ENCODE results near the gene TM9SF3.

DNA sequence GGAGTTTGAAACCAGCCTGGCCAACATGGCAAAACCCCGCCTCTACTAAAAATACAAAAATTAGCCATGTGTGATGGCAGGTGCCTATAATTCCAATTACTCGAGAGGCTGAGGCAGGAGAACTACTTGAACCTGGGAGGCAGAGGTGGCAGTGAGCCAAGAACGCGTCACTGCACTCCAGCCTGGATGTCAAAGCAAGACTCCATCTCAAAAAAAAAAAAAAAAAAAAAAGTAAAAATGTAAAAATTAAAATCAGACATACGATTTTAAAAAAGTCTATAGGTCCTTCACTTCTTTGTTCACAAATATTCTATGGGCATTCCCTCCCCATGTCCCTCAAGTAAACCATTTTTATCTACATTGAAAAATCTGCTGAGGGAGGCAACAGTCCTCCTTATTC is 38.2 kb downstream of the TM9SF3 start:
- TF ChIP-seq, protein P1, sequence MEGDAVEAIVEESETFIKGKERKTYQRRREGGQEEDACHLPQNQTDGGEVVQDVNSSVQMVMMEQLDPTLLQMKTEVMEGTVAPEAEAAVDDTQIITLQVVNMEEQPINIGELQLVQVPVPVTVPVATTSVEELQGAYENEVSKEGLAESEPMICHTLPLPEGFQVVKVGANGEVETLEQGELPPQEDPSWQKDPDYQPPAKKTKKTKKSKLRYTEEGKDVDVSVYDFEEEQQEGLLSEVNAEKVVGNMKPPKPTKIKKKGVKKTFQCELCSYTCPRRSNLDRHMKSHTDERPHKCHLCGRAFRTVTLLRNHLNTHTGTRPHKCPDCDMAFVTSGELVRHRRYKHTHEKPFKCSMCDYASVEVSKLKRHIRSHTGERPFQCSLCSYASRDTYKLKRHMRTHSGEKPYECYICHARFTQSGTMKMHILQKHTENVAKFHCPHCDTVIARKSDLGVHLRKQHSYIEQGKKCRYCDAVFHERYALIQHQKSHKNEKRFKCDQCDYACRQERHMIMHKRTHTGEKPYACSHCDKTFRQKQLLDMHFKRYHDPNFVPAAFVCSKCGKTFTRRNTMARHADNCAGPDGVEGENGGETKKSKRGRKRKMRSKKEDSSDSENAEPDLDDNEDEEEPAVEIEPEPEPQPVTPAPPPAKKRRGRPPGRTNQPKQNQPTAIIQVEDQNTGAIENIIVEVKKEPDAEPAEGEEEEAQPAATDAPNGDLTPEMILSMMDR (conservative IDR thresholded peaks at IDR 0.05; ENCODE audit: low read depth in 2 of 2), result no peak
- TF ChIP-seq EZH2phosphoT487 (IDR thresholded peaks at IDR 0.05; ENCODE audit: unreplicated experiment) (no peak), EZH2 (IDR thresholded peaks at IDR 0.05; ENCODE audit: low read depth, unreplicated experiment) (no peak), POLR2AphosphoS5 (IDR thresholded peaks at IDR 0.05; ENCODE audit: low read depth) (no peak), CREB1 (CRISPR knock-in tag; IDR thresholded peaks at IDR 0.05; ENCODE audit: low read depth) (no peak), ZNF331 (CRISPR knock-in tag; IDR thresholded peaks at IDR 0.05; ENCODE audit: low read depth) (no peak)
- TF ChIP-seq, protein P2, sequence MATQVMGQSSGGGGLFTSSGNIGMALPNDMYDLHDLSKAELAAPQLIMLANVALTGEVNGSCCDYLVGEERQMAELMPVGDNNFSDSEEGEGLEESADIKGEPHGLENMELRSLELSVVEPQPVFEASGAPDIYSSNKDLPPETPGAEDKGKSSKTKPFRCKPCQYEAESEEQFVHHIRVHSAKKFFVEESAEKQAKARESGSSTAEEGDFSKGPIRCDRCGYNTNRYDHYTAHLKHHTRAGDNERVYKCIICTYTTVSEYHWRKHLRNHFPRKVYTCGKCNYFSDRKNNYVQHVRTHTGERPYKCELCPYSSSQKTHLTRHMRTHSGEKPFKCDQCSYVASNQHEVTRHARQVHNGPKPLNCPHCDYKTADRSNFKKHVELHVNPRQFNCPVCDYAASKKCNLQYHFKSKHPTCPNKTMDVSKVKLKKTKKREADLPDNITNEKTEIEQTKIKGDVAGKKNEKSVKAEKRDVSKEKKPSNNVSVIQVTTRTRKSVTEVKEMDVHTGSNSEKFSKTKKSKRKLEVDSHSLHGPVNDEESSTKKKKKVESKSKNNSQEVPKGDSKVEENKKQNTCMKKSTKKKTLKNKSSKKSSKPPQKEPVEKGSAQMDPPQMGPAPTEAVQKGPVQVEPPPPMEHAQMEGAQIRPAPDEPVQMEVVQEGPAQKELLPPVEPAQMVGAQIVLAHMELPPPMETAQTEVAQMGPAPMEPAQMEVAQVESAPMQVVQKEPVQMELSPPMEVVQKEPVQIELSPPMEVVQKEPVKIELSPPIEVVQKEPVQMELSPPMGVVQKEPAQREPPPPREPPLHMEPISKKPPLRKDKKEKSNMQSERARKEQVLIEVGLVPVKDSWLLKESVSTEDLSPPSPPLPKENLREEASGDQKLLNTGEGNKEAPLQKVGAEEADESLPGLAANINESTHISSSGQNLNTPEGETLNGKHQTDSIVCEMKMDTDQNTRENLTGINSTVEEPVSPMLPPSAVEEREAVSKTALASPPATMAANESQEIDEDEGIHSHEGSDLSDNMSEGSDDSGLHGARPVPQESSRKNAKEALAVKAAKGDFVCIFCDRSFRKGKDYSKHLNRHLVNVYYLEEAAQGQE (IDR thresholded peaks at IDR 0.05; ENCODE audit: unreplicated experiment), result no peak
- TF ChIP-seq, protein P3, sequence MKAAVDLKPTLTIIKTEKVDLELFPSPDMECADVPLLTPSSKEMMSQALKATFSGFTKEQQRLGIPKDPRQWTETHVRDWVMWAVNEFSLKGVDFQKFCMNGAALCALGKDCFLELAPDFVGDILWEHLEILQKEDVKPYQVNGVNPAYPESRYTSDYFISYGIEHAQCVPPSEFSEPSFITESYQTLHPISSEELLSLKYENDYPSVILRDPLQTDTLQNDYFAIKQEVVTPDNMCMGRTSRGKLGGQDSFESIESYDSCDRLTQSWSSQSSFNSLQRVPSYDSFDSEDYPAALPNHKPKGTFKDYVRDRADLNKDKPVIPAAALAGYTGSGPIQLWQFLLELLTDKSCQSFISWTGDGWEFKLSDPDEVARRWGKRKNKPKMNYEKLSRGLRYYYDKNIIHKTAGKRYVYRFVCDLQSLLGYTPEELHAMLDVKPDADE (IDR thresholded peaks at IDR 0.05), result no peak
- TF ChIP-seq, protein P4, sequence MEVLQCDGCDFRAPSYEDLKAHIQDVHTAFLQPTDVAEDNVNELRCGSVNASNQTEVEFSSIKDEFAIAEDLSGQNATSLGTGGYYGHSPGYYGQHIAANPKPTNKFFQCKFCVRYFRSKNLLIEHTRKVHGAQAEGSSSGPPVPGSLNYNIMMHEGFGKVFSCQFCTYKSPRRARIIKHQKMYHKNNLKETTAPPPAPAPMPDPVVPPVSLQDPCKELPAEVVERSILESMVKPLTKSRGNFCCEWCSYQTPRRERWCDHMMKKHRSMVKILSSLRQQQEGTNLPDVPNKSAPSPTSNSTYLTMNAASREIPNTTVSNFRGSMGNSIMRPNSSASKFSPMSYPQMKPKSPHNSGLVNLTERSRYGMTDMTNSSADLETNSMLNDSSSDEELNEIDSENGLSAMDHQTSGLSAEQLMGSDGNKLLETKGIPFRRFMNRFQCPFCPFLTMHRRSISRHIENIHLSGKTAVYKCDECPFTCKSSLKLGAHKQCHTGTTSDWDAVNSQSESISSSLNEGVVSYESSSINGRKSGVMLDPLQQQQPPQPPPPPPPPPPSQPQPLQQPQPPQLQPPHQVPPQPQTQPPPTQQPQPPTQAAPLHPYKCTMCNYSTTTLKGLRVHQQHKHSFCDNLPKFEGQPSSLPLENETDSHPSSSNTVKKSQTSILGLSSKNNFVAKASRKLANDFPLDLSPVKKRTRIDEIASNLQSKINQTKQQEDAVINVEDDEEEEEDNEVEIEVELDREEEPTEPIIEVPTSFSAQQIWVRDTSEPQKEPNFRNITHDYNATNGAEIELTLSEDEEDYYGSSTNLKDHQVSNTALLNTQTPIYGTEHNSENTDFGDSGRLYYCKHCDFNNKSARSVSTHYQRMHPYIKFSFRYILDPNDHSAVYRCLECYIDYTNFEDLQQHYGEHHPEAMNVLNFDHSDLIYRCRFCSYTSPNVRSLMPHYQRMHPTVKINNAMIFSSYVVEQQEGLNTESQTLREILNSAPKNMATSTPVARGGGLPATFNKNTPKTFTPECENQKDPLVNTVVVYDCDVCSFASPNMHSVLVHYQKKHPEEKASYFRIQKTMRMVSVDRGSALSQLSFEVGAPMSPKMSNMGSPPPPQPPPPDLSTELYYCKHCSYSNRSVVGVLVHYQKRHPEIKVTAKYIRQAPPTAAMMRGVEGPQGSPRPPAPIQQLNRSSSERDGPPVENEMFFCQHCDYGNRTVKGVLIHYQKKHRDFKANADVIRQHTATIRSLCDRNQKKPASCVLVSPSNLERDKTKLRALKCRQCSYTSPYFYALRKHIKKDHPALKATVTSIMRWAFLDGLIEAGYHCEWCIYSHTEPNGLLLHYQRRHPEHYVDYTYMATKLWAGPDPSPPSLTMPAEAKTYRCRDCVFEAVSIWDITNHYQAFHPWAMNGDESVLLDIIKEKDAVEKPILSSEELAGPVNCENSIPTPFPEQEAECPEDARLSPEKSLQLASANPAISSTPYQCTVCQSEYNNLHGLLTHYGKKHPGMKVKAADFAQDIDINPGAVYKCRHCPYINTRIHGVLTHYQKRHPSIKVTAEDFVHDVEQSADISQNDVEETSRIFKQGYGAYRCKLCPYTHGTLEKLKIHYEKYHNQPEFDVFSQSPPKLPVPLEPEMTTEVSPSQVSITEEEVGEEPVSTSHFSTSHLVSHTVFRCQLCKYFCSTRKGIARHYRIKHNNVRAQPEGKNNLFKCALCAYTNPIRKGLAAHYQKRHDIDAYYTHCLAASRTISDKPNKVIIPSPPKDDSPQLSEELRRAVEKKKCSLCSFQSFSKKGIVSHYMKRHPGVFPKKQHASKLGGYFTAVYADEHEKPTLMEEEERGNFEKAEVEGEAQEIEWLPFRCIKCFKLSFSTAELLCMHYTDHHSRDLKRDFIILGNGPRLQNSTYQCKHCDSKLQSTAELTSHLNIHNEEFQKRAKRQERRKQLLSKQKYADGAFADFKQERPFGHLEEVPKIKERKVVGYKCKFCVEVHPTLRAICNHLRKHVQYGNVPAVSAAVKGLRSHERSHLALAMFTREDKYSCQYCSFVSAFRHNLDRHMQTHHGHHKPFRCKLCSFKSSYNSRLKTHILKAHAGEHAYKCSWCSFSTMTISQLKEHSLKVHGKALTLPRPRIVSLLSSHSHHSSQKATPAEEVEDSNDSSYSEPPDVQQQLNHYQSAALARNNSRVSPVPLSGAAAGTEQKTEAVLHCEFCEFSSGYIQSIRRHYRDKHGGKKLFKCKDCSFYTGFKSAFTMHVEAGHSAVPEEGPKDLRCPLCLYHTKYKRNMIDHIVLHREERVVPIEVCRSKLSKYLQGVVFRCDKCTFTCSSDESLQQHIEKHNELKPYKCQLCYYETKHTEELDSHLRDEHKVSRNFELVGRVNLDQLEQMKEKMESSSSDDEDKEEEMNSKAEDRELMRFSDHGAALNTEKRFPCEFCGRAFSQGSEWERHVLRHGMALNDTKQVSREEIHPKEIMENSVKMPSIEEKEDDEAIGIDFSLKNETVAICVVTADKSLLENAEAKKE (CRISPR knock-in tag; IDR thresholded peaks at IDR 0.05), result no peak

Measured in GM23338 (cell line).